GM12872 (cell line): ENCODE measurements around the gene MCF2L.

ENCODE experiments used
- CTCF ChIP-seq: IDR thresholded peaks from 3 replicates; pipeline ENCODE4 v1.5.1; 2011; ENCODE audit warnings: low read depth, mild to moderate bottlenecking, low read length, moderate library complexity; ENCODE audit not compliant: insufficient read depth

The MCF2L gene

DNA sequence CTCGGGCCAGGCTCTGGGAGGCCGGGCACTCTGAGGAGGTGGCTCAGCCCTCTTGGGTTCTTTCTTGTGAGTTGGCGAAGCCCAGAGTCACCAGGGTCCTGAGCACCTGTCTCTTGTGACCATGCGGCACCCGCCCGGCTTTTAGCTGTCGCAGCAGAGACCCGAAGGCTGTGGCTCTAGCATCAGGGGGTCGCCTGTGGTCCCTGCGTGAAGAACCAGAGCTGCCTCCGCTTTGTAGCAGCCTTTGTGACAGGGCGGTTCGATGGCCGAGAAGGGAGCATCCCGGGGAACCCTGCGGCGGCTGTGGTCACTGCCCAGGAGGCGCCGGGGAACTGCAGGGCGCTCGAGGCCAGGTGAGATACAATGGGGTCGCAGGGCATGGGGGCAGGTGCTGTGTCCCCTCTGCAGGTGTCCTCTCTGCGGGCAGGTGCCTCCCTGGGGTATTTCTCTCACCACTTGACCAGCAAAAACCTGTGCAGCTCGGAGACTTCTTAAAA lies 10.4 kb downstream of the MCF2L start:
- TF ChIP-seq CTCF, result no peak

GRCh38 chr13:112980434-112980833 lies 11.4 kb downstream of the MCF2L start:
- TF ChIP-seq CTCF, result no peak

DNA sequence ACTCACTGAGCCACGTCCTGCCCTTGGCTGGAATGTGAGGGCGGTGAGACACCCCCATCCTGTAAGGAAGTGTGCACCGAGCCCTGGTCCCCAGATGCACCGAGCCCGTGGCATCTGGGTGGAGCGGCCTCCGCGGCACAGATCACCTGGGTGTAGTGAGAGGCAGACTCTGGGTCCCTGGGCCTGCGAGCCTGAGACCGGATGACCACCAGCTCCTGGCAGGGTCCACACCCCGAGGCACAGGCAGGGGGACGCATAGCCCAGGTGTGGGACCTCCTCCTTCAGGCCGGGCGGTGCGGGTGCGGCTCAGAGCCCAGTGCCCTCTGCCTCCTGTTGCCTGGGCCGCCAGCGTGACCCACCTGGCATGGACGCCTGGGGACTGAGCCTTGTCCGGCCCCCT lies 12.4 kb downstream of the MCF2L start:
- TF ChIP-seq CTCF, result no peak

DNA sequence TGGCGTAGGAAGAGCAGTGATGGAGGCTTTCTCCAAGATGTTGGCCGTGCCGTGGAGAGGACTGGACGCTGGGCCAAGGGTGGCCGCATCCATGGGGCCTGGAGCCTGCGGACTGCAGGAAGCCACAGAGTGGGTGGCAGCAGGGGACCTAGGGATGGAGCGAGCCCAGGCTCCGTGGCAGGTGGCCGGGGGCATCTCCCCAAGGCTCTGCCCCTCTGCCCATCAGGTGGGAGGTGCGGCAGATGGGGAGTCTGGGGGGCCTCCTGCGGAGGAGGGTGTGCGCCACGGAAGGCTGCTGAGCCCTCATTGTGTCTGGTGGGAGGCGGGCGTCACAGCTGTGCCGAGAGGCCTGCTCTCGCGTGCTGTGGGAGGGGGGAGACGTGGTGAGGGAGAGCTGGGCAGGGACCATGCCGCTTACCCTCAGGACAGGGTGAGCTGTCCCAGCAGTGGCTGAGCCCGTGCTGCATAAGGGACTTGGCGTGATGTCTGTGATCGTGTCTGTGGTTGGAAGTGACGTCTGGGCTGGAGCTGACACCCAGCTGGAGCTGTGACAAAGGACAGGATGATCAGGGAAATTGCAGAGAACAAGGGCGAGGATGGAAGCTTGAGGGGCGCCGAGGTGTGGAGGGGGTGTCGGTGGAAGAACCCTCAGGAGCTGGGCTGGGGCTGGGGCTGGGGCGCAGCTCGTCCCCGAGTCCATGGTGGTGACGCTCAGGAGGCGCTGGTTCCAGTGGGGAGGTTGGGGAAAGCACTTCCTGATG lies 13.4 kb downstream of the MCF2L start:
- TF ChIP-seq CTCF, result no peak

DNA sequence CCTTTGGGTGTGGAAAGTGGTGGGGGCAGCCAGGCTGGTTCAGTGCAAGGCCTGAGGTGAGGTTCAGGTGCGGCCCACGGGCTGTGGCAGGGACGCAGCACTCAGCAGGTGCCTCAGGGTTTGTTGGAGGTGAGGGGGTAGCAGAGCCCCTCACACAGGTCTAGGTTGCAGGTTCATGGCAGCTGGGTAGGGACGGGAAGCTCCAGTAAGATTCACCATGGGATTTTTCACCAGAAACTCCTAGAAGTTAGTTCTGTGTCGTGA lies 14.0 kb downstream of the MCF2L start:
- TF ChIP-seq CTCF, result no peak

DNA sequence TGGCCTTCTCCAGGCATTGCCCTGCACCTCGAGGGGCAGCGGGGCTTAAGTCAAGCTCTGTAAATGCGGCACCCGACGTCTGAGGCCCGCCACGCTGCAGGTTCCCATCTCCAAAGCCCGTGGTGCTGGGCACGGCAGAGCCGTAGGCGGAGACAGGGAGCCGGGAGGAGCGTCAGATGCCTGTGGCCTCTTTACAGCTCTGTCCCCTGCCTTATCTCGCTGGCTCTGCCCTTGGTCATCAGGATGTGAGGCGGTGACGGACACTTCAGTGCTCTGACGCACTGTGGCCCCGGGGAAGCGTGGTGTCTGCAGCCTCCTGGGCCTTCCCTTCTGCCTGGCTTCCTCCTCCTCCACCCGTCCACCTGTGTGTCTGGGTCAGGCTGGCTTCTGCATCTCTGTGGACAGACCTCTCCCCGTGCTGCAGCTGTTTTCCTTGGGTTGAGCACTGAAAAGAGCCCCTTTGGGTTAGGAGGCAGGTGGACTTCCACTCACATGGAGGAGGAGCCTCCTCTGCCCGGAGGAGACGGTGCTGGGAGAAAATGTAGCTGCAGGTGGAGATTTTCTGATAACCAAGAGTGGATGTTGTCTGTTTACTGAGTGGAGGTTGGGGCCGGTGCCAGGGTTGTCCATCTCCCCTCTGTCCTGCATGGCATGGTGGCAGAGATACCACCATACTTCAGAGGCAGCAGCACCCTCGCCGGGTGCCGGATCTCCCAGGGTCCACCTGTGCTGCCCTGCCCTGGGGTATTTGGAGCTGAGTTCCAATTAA lies 14.6 kb downstream of the MCF2L start:
- TF ChIP-seq CTCF, result no peak

DNA sequence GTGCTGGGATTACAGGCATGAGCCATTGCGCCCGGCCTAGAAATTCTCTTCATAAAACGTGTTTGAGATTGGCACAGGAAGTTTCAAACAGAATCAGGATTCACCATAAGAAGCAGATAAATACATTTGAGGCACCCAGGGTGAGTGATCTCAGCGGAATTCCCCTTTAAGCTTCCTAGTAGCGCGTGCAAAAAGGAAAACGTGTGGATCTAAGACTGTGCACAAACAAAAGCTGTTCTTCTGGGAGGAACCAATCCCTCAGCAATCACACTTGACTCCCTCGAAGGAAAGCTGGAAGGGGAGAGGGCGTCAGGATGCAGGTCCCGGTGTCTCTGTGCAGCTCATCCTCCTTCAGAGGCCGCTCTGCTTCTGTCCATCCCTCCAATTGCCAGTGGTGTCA lies 15.5 kb downstream of the MCF2L start:
- no peak for TF ChIP-seq CTCF
